ES-I3 (cell line): ENCODE data around the gene ROBO1.

Experiments
- H3K36me3 ChIP-seq: 2 replicates; pipeline ENCODE4 v1.6.1; 2013; ENCODE audit warnings: mild to moderate bottlenecking, low read length, control low read depth, moderate library complexity; ENCODE audit not compliant: insufficient read depth
- H3K4me1 ChIP-seq: 2 replicates; pipeline ENCODE4 v1.6.1; 2013; ENCODE audit warnings: mild to moderate bottlenecking, control low read depth, low read length; ENCODE audit not compliant: insufficient read depth
- H3K9ac ChIP-seq: 2 replicates; pipeline ENCODE4 v1.6.1; 2013; ENCODE audit warnings: low read depth, mild to moderate bottlenecking, low read length, moderate library complexity
- H3K9me3 ChIP-seq: 2 replicates; pipeline ENCODE4 v1.6.1; 2013; ENCODE audit warnings: mild to moderate bottlenecking, low read length, moderate library complexity; ENCODE audit not compliant: control insufficient read depth, insufficient read depth

Gene ROBO1

DNA sequence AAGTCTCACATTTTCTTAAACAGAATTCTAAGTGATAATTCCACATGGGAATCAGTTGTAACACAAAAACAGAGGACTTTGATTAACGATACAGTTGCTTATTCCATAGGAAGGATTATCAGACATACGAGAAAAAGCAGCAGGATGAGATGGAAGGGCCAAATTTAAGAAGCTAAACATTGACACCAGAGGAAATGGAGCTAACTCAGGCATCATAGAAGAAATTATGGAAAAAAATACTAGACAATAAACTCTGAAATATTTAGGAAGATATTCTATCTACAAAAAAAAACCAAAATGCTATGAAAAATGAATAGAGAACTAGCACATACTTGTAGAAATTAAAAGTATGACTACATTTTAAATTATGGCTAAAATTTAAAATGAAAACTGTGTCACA lies 776.1 kb downstream of the ROBO1 start:
- Histone ChIP-seq H3K9me3 (no peaks in the 10 kb centered on the region), H3K36me3 (no peaks in the 10 kb centered on the region), H3K4me1 (peaks cover 22% of the 10 kb centered on the region), H3K9ac (no peak overlapping the region)

DNA sequence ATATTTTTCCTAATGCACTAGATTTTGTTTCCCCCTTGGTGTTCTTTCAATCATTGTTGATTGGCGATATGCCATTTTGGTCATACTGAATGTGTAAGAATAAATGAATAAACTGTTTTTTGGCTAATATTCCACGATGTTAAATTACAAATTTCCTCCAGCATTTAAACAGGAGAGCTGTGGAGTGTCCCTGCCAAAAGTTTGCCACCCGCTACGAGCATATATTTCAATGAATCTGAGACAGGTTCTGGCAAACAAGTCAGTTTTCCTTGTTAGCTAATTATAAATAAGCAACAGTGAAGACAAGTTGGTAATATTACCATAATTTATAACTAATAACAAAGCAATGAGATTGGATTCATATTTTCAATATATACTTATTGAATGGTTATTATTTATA lies 777.6 kb downstream of the ROBO1 start:
- H3K9ac ChIP-seq, result no peak overlapping the region
- H3K4me1 ChIP-seq, result peaks cover 31% of the 10 kb centered on the region
- H3K9me3 ChIP-seq, result no peaks in the 10 kb centered on the region
- H3K36me3 ChIP-seq, result no peaks in the 10 kb centered on the region

DNA sequence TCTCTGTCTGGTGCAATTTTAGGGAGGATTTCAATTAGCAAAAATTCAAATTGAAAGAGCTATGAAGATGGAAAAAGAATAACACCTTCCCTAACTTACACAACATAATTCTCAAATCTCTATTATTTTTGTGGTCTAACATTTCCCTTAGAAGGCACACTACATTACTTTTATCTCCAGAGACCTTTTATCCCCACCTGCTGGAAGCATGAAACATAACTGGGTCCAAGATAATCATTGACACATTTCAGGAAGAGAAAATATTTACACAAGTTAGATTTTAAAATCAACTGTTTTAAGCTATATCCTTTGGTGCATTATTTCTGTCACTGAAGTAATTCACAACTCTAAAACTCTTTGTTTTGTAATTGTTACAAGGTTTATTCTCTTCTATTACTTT lies 779.5 kb downstream of the ROBO1 start:
- Histone ChIP-seq H3K4me1 (peaks cover 20% of the 10 kb centered on the region), H3K36me3 (no peaks in the 10 kb centered on the region), H3K9ac (no peak overlapping the region), H3K9me3 (no peaks in the 10 kb centered on the region)

DNA sequence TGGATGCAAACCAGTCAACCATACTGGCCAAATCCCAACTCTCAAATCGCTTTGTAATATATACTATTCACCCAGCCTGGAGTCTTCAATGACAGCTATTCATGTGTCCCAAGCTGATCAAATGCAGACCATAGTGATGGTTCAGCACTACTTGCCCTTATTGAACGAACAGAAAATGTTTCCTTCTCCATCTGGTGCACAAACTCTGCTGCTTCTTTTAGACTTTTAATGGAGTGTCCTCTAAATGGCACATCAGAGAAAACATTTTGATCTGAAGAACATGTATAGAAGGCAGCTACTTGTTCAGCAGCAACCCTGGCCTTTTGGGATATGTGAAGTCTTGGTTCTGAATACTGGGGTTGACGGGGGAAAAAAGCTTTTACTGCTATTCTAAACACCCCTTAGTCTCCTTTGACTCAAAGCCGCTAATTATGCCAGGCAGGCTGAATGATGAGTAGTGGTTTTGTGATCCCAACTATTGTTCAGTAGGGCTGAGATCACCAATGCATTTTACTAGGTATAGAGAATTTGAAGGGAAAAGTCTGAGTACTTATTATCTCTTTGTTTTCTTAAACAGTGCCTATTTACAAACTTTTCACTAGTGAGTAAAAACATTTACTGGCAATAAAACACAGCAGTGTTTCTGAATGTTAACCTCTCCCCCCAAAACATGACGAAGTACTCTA lies 781.2 kb downstream of the ROBO1 start:
- H3K4me1 ChIP-seq, result peaks cover 17% of the 10 kb centered on the region
- H3K36me3 ChIP-seq, result no peaks in the 10 kb centered on the region
- no peak overlapping the region for H3K9ac ChIP-seq

DNA sequence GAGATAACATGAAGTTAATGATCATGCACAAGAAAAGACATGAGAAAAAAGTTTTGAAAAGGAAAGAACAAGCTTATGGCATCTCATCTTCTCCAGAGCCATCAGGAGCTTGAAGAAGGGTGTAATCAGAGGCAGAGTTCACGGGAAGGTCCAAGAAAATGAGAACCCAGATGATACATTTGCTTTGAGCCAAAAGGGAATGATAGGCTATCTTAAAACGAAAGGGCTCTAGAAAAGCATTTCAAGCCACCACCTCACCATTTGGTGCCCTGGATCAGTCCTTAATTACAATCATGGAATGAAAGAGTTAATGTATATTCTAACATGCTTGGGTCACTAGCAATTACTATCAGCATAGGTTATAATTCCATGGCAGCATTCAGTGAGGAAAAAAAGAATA lies 781.8 kb downstream of the ROBO1 start:
- H3K36me3 ChIP-seq, result no peaks in the 10 kb centered on the region
- H3K9ac ChIP-seq, result no peak overlapping the region
- H3K9me3 ChIP-seq, result no peaks in the 10 kb centered on the region
- H3K4me1 ChIP-seq, result peaks cover 17% of the 10 kb centered on the region

More for the DNA sequence above, 781.2 kb downstream of the ROBO1 start:
- no peaks in the 10 kb centered on the region for H3K9me3 ChIP-seq

DNA sequence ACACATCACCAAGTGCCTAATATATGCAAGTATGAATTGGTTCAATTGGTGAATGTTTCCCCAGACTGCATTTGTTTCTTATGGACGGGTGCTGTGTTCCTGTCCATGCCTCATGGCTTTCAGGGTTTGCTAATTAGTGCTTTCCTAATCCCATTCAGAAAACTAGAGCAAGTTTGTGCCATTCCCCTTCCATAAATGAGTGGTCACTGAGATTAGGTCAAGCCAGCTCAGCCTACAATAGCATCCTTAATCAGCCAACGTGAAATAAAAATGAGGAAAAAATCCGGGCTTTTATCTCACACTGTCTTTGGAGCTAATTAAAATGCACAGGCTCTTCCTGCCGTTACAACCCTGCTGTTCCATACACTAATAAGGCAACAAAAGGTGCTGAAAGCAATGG lies 788.8 kb downstream of the ROBO1 start:
- Histone ChIP-seq H3K9me3 (no peaks in the 10 kb centered on the region), H3K9ac (no peak overlapping the region), H3K36me3 (no peaks in the 10 kb centered on the region), H3K4me1 (peaks cover 10% of the 10 kb centered on the region)

DNA sequence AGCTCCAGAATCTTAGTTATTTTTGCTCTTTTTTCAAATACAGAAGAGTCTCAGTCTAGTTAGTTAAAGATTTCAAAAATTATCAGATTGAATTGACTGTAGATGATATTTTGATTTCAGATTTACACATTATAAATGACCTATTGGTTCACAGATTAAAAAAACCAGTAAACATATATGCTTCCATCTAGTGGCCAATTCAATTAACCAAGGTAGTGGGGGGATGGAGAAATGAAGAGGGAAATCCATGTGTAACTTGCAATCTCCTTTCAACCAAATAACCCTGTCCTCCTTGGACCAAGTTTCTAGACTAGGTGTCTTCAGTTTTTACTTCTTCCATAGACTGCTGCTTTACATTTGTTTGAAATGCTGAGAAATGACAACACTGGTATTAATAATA lies 789.8 kb downstream of the ROBO1 start:
- no peaks in the 10 kb centered on the region for H3K9me3 ChIP-seq
- H3K9ac ChIP-seq, result no peak overlapping the region
- H3K4me1 ChIP-seq, result peaks cover 10% of the 10 kb centered on the region

DNA sequence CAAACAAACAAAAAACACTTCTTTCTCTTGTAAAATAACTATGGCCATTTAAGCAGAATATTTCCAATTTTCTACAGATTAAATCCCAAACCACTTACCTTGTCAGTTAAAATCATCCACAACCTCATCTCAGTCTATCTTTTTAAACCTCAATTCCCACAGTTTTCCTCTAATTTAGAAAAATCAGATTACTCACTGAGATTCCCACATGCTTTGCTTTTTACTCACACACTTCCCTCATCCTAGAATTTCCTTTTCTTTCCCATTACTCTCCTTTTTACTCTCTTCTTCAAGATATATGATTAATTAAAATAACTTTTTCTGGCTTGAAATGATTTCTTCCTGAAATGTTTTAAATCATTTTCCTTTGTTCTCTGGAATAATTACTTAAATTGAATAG lies 790.7 kb downstream of the ROBO1 start:
- peaks cover 10% of the 10 kb centered on the region for H3K4me1 ChIP-seq
- H3K9me3 ChIP-seq, result no peaks in the 10 kb centered on the region
- no peak overlapping the region for H3K9ac ChIP-seq
- H3K36me3 ChIP-seq, result no peaks in the 10 kb centered on the region

More for the DNA sequence above, 789.8 kb downstream of the ROBO1 start:
- H3K36me3 ChIP-seq, result no peaks in the 10 kb centered on the region

DNA sequence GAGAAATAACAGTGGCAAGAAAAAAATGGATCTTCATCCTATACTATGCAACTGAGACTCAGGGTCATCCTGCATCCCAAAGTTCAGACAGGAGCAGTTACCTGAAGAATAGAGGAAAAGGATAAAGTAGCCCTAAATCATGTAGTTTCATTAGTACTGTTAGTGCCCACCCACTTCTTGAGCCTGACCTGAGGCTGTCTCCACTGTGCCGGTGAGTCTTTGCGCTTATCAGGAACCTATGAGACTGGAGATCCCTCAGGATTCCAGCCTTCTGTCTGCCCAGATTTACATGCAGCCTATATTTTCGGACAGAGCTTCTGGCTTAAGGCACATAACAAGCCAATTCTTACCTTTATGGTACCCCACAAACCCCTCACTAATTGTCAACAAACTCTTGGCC lies 791.6 kb downstream of the ROBO1 start:
- no peaks in the 10 kb centered on the region for H3K9me3 ChIP-seq
- H3K9ac ChIP-seq, result no peak overlapping the region
- no peaks in the 10 kb centered on the region for H3K36me3 ChIP-seq
- H3K4me1 ChIP-seq, result peaks cover 10% of the 10 kb centered on the region

DNA sequence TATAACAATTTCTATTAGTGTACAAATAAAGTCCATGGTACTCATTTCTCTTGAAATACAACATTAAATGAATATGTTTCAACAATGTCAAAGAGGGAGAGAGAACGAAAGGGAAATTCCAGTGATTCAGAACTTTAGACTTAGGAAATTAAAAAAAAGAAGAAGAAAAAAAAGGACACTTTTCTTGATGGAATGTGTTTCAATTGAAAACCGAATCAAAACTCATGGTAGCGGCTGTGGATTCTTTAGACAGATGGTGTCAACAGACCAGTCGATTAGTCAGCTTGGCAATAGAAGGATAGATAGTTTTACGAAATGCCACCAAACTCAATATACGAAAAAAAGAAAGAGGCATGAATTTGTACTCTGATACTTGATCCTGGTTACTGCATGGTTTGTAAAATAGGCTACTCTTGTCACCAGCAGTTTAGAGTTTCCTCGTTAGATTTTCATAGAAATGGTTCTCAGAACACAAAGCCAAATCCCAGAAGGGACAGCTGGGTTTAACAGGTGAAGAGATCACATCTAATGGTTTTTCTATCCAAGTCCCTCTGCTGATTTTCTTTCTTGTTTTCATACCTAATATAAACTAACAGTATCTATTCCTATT lies 793.5 kb downstream of the ROBO1 start:
- Histone ChIP-seq H3K36me3 (no peaks in the 10 kb centered on the region), H3K9me3 (no peaks in the 10 kb centered on the region), H3K4me1 (peaks cover 7% of the 10 kb centered on the region), H3K9ac (no peak overlapping the region)

DNA sequence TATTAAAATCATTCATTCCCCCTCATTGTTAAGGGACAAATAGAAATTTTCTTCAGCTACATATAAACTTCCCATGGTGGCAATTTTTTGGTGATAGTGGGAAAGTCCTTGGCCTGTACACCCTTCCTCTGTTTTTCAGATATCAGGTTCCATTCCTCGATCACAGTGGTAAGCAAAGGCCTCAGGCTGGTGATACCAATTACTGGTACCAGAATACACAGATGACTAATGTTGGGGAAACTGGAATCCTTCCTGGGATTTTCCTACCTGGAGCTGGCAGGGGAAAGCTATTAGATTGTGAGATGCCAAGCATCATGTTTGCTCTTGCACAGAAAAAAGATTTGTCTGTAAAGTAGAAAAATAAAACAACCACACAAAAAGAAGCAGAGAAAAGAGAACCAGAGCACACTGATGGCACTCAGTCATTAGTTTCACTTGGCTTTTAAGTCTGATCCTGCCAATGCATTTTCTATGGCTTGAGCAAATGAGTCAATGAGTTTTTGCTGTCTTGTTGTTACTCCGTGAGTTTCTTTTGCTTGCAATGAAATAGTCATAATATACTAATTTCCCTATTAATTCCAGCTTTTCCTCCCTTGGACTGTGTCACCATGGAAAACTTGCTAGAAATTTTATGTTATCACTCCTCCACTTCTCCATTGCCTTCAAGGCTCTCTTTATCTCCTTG lies 795.0 kb downstream of the ROBO1 start:
- no peaks in the 10 kb centered on the region for H3K36me3 ChIP-seq
- peaks cover 3% of the 10 kb centered on the region; the same call in 1 of the 2 replicates for H3K4me1 ChIP-seq
- H3K9me3 ChIP-seq, result no peaks in the 10 kb centered on the region
- no peak overlapping the region for H3K9ac ChIP-seq

DNA sequence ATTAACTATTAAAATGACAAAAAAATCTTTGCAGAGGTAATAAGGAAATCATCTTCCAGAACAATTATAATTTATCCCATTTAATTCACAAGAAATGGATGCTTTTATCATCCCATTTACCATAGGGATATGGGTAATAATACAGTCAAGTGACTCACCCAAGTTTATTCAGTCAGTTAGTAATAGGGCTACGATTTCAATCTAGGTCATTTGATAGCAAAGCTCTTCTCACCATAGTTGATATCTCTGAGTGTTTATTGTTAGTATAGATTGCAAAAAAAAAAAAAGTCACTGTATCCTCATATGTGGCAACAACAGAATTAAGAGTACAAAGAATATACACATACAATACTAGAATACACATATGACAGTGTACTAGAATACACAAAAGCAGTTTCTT lies 797.1 kb downstream of the ROBO1 start:
- Histone ChIP-seq H3K9me3 (no peaks in the 10 kb centered on the region), H3K9ac (no peak overlapping the region), H3K4me1 (peaks cover 3% of the 10 kb centered on the region; the same call in 1 of the 2 replicates), H3K36me3 (no peaks in the 10 kb centered on the region)

DNA sequence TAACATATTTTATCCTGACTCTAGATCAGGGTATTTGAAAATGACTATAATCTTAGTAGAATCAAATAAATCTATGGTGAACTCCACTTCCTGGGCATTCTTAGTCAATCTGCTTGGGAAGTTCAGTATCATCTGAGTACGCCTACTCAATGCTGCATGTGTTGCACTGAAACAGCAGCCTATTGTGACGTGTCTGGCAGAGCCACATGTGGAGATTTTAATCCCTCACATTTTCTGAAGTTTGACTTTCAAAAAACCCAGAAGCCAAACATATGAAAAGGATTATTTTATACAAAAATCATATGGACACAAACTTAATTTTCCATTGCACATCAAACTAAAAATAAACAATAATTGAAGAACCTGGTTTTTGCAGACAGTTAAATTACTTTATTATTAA lies 798.3 kb downstream of the ROBO1 start:
- peaks cover 3% of the 10 kb centered on the region; the same call in 1 of the 2 replicates for H3K4me1 ChIP-seq
- no peaks in the 10 kb centered on the region for H3K36me3 ChIP-seq
- no peaks in the 10 kb centered on the region for H3K9me3 ChIP-seq
- H3K9ac ChIP-seq, result no peak overlapping the region

DNA sequence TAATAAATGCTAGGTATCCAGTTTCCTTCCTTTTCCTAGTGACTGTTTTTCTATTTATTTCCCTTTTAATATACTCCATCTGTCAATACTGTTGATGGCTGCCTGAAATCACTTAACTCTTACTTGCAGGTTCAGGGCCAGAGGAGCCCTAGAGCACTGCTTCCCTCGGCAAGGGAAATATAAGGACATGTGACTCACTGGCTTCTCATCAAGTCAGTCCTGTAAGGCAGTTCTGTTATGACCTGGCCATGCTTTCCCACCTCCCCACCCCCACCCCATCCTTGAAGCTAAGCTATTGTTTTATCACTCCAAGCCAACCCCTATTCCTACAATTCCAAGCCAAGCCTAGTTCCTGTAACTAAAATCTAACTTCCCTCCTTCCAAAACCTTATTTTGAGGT lies 800.7 kb downstream of the ROBO1 start:
- H3K4me1 ChIP-seq, result peaks cover 3% of the 10 kb centered on the region; the same call in 1 of the 2 replicates
- no peaks in the 10 kb centered on the region for H3K36me3 ChIP-seq
- H3K9ac ChIP-seq, result no peak overlapping the region
- H3K9me3 ChIP-seq, result no peaks in the 10 kb centered on the region

DNA sequence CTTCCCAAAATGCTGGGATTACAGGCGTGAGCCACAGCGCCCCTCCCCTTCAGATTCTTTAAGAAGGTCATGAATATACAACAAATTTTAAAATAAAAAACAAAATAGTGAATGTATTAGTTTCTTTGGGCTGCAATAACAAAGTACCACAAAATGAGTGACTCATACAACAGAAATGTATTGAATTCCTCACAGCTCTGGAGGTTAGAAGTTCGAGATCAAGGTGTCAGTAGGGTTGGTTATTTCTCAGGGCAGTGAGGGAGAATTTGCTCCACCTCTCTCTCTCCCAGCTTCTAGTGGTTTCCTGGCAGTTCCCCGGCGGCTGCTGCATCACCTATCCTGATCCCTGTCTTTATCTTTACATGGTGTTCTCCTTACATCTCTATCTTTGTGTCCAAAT lies 804.0 kb downstream of the ROBO1 start:
- Histone ChIP-seq H3K9ac (no peak overlapping the region), H3K4me1 (no peaks in the 10 kb centered on the region), H3K9me3 (no peaks in the 10 kb centered on the region), H3K36me3 (no peaks in the 10 kb centered on the region)
